Activated CD8-positive, alpha-beta T cell treated with anti-CD3 and anti-CD28 coated beads for 36 hours (primary cell): ENCODE results near the gene JMJD7. TPM values are rescaled to one million over a fixed set of nuclear protein-coding genes. Genes with fewer than 3 reads are reported as not detected.

Source experiments
- ATAC-seq: fragments of 200-7000 bp; cut with Tn5 transposase; one replicate; pipeline ENCODE4 v1.10.0; 2021; ENCODE audit warnings: mild to moderate bottlenecking, moderate library complexity
- CTCF ChIA-PET: fragments of 350-600 bp; sonication (Branson Sonifier 250); formaldehyde crosslinking; loops from one replicate; lab custom pipeline; 2021; ENCODE audit warnings: antibody characterized with exemption; lab: Charles Lee
- POLR2A ChIA-PET: fragments of 350-600 bp; sonication (Branson Sonifier 250); formaldehyde crosslinking; loops from one replicate; lab custom pipeline; 2021; ENCODE audit warnings: antibody characterized with exemption; lab: Charles Lee
- DNase-seq: peaks from one replicate; pipeline ENCODE4 v3.0.0-alpha.2; 2020
- H3K27ac Mint-ChIP-seq: one replicate; pipeline ENCODE4 v1.8.0; 2021; ENCODE audit warnings: mild to moderate bottlenecking, mixed read lengths
- H3K27me3 Mint-ChIP-seq: one replicate; pipeline ENCODE4 v1.8.0; 2021; ENCODE audit warnings: mixed read lengths
- H3K36me3 Mint-ChIP-seq: one replicate; pipeline ENCODE4 v1.8.0; 2021; ENCODE audit warnings: low read depth, mixed read lengths
- H3K4me1 Mint-ChIP-seq: one replicate; pipeline ENCODE4 v1.8.0; 2021; ENCODE audit warnings: low read depth, mixed read lengths
- H3K4me3 Mint-ChIP-seq: one replicate; pipeline ENCODE4 v1.8.0; 2021; ENCODE audit warnings: mild to moderate bottlenecking, moderate library complexity, mixed read lengths
- H3K9me3 Mint-ChIP-seq: one replicate; pipeline ENCODE4 v1.8.0; 2021; ENCODE audit warnings: mixed read lengths
- intact Hi-C: fragments of 100-400 bp; cut with micrococcal nuclease; formaldehyde crosslinking; loops from one replicate; pipeline ENCODE4 v1.10.0; 2022
- total RNA-seq, 2 experiments: library from RNA; stranded (reverse); gene quantifications; one replicate each; pipeline ENCODE4 v1.2.3, GENCODE V29; 2021
- TF ChIP-seq, protein P1 (sequence below): fragments of 200-600 bp; IDR thresholded peaks from one replicate; pipeline ENCODE4 v1.8.0; 2022; ENCODE audit warnings: antibody characterized with exemption, mild to moderate bottlenecking

Gene JMJD7
- total RNA-seq, 2 experiments from 2014 or later: 8.2 to 13.2 TPM

GRCh38 chr15:41852736-41853590, 25.1 kb downstream of the JMJD7 start:
- ATAC-seq (no peak), DNase-seq (no peak)
- intact Hi-C loops: no loop called here
- peaks cover 3% of the 10 kb centered on the region for H3K36me3 Mint-ChIP-seq
- CTCF ChIA-PET: no interaction called here
- no peak overlapping the region for H3K27ac Mint-ChIP-seq
- TF ChIP-seq, protein P1, sequence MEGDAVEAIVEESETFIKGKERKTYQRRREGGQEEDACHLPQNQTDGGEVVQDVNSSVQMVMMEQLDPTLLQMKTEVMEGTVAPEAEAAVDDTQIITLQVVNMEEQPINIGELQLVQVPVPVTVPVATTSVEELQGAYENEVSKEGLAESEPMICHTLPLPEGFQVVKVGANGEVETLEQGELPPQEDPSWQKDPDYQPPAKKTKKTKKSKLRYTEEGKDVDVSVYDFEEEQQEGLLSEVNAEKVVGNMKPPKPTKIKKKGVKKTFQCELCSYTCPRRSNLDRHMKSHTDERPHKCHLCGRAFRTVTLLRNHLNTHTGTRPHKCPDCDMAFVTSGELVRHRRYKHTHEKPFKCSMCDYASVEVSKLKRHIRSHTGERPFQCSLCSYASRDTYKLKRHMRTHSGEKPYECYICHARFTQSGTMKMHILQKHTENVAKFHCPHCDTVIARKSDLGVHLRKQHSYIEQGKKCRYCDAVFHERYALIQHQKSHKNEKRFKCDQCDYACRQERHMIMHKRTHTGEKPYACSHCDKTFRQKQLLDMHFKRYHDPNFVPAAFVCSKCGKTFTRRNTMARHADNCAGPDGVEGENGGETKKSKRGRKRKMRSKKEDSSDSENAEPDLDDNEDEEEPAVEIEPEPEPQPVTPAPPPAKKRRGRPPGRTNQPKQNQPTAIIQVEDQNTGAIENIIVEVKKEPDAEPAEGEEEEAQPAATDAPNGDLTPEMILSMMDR: no peak
- no peak overlapping the region for H3K4me3 Mint-ChIP-seq
- no peaks in the 10 kb centered on the region for H3K9me3 Mint-ChIP-seq
- no peaks in the 10 kb centered on the region for H3K27me3 Mint-ChIP-seq
- H3K4me1 Mint-ChIP-seq: peaks cover 7% of the 10 kb centered on the region
- POLR2A ChIA-PET: interaction anchor here (1.0 to 1.2 kb wide), 2 partner anchors 11 to 16 kb away, joined by 3 to 5 read pairs; no protein-coding TSS in a partner anchor

DNA sequence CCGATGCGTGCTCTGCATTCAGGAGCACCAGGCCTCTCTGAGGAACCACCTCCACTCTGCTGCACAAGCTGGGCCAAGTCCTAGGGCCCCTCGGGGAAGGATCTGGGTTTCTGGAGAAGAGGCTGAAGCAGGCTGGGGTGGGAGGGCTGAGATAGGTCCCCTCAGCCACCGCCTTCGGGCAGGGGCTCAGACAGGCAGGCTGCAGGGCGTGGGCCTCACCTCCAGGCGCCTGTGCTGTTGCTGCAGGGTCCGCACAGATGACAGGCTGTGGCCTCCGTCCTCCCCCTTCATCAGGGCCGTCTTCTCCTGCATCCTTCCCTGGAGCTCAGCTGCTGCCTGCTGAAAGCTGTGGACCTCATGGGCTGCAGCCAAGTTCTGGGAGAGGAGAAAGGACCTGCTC, 25.9 kb downstream of the JMJD7 start:
- Mint-ChIP-seq H3K9me3 (no peaks in the 10 kb centered on the region), H3K27ac (no peak overlapping the region), H3K4me3 (no peak overlapping the region), H3K36me3 (no peaks in the 10 kb centered on the region), H3K4me1 (peaks cover under 1% of the 10 kb centered on the region), H3K27me3 (no peaks in the 10 kb centered on the region)
- DNase-seq (no peak), ATAC-seq (no peak)
- POLR2A ChIA-PET: no interaction called here
- CTCF ChIA-PET: no interaction called here
- intact Hi-C loops: no loop called here
- TF ChIP-seq, protein P1: no peak

DNA sequence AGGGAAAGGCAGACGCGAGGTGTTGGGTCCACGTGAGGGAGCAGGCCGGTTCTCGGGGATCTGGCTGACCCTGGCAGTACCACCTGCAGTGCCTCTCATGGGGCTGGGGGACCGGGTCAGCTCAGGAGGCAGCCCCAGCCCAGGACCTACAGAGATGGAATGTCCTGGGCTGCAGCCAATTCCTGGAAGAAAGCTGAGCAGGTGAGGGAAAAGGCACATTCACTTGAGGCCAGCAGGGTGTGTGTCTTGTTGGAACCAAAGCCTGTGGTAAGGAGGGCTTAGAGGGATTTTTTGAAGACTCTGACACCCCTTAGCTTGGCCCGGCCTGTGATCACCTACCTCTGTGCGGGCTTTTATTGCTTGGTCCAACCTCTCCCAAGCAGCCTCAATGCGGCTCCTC, 26.6 kb downstream of the JMJD7 start:
- intact Hi-C loops: no loop called here
- TF ChIP-seq, protein P1: no peak
- H3K9me3 Mint-ChIP-seq: no peaks in the 10 kb centered on the region
- ChIA-PET CTCF (interaction anchor here (1.1 kb wide), 1 partner anchor 27 kb away, joined by 3 read pairs; no protein-coding TSS in a partner anchor), POLR2A (no interaction called here)
- DNase-seq (no peak), ATAC-seq (no peak)
- H3K27ac Mint-ChIP-seq: no peak overlapping the region
- H3K4me1 Mint-ChIP-seq: no peaks in the 10 kb centered on the region
- no peaks in the 10 kb centered on the region for H3K36me3 Mint-ChIP-seq
- no peak overlapping the region for H3K4me3 Mint-ChIP-seq
- H3K27me3 Mint-ChIP-seq: no peaks in the 10 kb centered on the region

GRCh38 chr15:41855261-41855961, 27.5 kb downstream of the JMJD7 start:
- ATAC-seq (no peak), DNase-seq (no peak)
- no peak overlapping the region for H3K27ac Mint-ChIP-seq
- CTCF ChIA-PET: interaction anchor here (1.1 kb wide), 1 partner anchor 28 kb away, joined by 3 read pairs; no protein-coding TSS in a partner anchor
- intact Hi-C loops: no loop called here
- peaks cover 5% of the 10 kb centered on the region for H3K4me1 Mint-ChIP-seq
- TF ChIP-seq, protein P1: no peak
- H3K4me3 Mint-ChIP-seq: no peak overlapping the region
- H3K9me3 Mint-ChIP-seq: no peaks in the 10 kb centered on the region
- no peaks in the 10 kb centered on the region for H3K36me3 Mint-ChIP-seq
- H3K27me3 Mint-ChIP-seq: no peaks in the 10 kb centered on the region
- POLR2A ChIA-PET: no interaction called here

GRCh38 chr15:41856262-41856661, 28.4 kb downstream of the JMJD7 start:
- no peak overlapping the region for H3K27ac Mint-ChIP-seq

More at GRCh38 chr15:41856262-41856661, 28.4 kb downstream of the JMJD7 start:
- no peak for ATAC-seq
- H3K9me3 Mint-ChIP-seq: no peaks in the 10 kb centered on the region
- H3K4me3 Mint-ChIP-seq: no peak overlapping the region
- ChIA-PET POLR2A (no interaction called here), CTCF (no interaction called here)
- TF ChIP-seq, protein P1: no peak
- peaks cover 5% of the 10 kb centered on the region for H3K4me1 Mint-ChIP-seq
- no peaks in the 10 kb centered on the region for H3K36me3 Mint-ChIP-seq
- DNase-seq: no peak
- no peaks in the 10 kb centered on the region for H3K27me3 Mint-ChIP-seq
- intact Hi-C loops: no loop called here
